Effector CD4-positive, alpha-beta T cell (primary cell): ENCODE data around the gene HGF.

Experiments
- DNase-seq: peaks from one replicate; pipeline ENCODE4 v3.0.0-alpha.2; 2020

HGF gene

DNA sequence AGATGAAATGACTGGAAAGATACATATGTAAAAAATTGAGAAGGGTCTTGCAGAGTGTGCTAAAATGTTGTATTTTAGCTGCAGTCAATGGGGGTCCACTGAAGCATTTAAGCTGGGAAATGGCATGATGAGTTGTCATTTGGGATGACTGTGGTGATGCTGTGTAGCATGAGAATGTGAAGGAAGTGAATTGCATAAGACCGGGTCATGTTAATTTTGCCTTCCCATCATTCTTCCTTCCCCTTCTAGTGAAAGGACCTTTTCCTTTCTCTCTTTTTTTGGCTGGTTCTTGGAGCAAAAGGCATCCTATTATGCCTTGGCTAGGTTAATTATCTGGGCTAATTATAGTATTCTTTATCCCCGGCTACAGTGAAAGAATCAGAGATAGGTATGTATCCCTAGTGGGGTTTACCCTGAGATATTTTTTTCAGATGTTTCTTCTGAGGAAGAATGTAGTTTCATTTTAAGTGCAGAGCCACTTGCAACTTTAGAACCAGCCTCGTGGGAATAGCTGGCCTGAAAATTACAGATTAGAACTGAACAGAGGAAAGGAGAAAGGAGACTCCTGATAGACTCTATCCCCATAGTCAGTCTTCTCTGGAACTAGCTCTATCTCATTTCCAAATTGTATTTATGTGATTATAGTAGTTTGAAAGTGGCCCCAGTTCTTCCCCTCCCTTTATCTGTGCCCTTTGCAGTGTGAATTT lies 93.6 kb downstream of the HGF start:
- no peak for DNase-seq

DNA sequence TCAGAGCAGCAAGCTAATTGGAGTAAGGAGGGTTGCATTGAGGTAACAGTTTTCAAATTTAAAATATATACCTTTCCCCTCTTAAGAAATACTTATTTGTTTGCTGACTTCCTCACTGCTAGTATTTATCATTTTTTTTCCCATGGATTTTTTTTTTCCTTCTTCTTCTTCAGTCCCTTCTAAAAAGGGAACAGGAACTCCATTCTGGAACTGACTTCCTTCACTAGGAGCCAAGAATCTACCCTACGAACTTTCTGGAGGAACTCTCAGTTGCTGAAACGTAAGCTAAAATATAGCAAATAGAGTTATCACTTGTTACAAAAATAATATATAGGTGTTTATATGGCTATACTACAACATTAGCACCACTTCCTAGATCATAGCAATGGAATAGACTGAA lies 95.4 kb downstream of the HGF start:
- no peak for DNase-seq

GRCh38 chr7:81672872-81673271 lies 97.0 kb downstream of the HGF start:
- DNase-seq, result no peak

DNA sequence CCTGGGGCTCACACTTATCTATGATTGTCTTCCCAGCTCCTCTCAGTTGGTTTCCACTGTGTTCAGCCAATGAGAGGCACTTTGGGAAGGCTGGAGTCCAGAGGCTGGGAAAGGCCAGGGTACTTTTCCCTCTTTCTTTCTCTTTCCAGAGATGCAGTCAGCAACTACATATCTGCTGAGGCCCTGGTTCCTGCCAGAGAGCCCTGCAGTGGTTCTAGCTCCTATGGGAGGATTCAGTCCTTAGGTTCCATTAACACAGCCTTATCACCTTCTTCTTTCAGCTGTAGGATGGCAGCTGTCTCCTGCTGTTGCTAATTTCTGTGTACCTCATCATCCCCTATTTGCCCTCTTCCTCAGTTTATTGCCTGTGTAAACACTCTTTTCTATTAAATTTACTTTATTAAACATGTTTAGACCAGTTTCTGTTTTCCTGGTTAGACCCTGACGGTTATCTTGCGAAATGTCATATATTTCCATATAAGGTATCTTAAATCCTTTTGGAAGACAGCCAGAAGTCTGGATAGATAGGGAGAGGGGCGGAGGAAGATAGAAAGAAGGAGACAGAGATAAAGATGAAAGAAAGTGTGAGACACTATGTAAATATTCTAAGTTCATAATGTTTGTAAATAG lies 100.3 kb downstream of the HGF start:
- DNase-seq, result no peak

GRCh38 chr7:81666209-81666608 lies 103.6 kb downstream of the HGF start:
- DNase-seq, result no peak

GRCh38 chr7:81665236-81665635 lies 104.6 kb downstream of the HGF start:
- no peak for DNase-seq

- no peak for DNase-seq
Observed at GRCh38 chr7:81664304-81664703, 105.5 kb downstream of the HGF start.

GRCh38 chr7:81662531-81662930 lies 107.3 kb downstream of the HGF start:
- DNase-seq, result no peak

DNA sequence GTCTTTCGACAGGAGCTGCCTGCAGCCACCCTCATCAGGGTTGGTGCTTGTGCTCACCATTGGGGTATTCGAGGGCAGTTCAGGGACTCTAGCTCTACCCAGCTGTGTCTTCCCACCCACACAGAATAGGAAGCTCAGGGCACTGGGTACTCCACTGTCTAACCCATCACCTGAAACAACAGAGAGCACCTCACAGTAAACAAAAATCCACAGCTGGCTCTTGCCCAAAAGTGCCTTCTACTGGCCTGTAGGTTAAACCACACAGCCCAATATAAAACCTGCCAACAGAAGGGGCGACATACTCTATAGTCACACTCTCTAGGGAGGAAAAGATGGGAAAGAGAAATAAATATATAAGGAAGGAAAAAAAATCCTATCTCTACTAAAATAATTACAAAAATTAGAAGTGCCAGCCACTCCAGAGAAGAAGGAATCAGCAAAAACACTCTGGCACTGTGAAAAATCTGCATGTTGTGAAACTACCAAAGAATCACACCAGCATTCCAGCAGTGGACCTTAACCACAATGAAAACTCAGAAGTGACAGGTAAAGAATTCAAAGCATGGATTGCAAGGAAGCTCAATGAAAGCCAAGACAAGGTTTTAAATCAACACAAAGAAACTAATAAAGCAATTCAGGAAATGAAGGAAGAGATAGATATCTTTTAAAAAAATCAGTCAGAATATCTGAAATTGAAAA lies 110.0 kb downstream of the HGF start:
- DNase-seq, result no peak

DNA sequence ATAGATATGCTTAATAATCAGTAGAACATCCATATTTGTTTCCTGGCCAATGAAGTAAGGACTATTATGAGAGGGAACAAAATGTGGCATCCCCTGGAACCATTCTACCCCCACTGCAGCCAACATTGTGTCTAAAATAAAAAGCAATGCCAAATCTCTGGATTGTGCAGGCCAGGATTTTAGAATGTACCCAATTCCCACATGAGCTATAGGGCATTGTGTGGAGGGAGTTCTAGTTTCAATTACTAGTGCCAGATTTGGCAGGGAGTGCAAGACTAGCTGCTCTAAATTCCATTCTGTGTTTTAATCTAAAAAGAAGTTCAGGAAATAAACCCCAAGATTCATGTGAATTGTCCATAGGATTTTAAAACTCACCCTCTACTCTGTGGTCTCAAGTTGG lies 112.3 kb downstream of the HGF start:
- no peak for DNase-seq

DNA sequence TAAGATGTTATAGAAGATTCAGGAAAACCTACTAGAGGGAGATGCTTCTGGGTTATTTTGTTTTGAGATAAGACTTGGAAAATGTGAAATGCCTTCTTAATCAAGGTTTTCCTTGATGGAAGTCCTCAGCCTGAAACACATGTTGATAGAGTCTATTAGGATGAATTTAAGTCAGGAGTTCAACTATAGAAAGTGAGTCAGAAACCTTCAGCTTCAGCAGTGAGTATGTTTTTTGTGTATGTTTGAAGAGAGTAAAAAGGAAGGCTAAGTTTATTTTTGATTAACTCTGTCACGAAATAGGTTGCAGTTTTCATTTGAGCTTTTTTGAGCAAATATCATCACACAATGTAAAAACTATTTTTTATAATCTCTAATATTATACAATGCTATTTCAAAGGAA lies 114.6 kb downstream of the HGF start:
- DNase-seq, result no peak

- DNase-seq, result no peak
Observed at GRCh38 chr7:81652225-81652624, 117.6 kb downstream of the HGF start.
